CD4-positive, alpha-beta T cell treated with Interleukin-4 for 1 hour (primary cell): ENCODE measurements around the gene CSNK1A1.
"Not testable (repeated sequence)": the region's sequence is repeated elsewhere in the genome, so short reads cannot be mapped to it uniquely, and the experiment has no call there.

ENCODE experiments used
- DNase-seq, 2 donors: peaks; one replicate each; pipeline ENCODE4 v3.0.0-alpha.2; 2020 to 2022

CSNK1A1 gene

GRCh38 chr5:149453618-149454415 is 97.4 kb downstream of the CSNK1A1 start:
- no peak for DNase-seq

- DNase-seq: no peak
Measured at GRCh38 chr5:149452665-149453617, 98.3 kb downstream of the CSNK1A1 start.

GRCh38 chr5:149452007-149452664 is 99.1 kb downstream of the CSNK1A1 start:
- no peak for DNase-seq

- no peak for DNase-seq
Measured at GRCh38 chr5:149450199-149450598, 101.0 kb downstream of the CSNK1A1 start.

GRCh38 chr5:149448831-149449714 is 102.2 kb downstream of the CSNK1A1 start:
- DNase-seq: peak in 1 of 2 donors; percentile 5

- no peak for DNase-seq
Measured at GRCh38 chr5:149448431-149448830, 102.8 kb downstream of the CSNK1A1 start.

GRCh38 chr5:149447373-149448367 is 103.6 kb downstream of the CSNK1A1 start:
- no peak for DNase-seq

- not testable (repeated sequence) for DNase-seq
Measured at GRCh38 chr5:149446794-149447193, 104.4 kb downstream of the CSNK1A1 start.

- DNase-seq: no peak
Measured at GRCh38 chr5:149445739-149446369, 105.4 kb downstream of the CSNK1A1 start.

GRCh38 chr5:149445343-149445738 is 105.9 kb downstream of the CSNK1A1 start:
- no peak for DNase-seq

- not testable (repeated sequence) for DNase-seq
Measured at GRCh38 chr5:149444430-149444829, 106.8 kb downstream of the CSNK1A1 start.

GRCh38 chr5:149443210-149443609 is 108.0 kb downstream of the CSNK1A1 start:
- no peak for DNase-seq

GRCh38 chr5:149442563-149443182 is 108.6 kb downstream of the CSNK1A1 start:
- DNase-seq: peak; percentile 53 to 62
